GM19328 (cell line): ENCODE measurements around the gene RBMXL3.
"Not testable (repeated sequence)": the region's sequence is repeated elsewhere in the genome, so short reads cannot be mapped to it uniquely, and the experiment has no call there.

ENCODE experiments used
- ATAC-seq: cut with Tn5 transposase; IDR thresholded peaks from one replicate; pipeline ENCODE4 v1.9.1; 2021; ENCODE audit warnings: mild to moderate bottlenecking, moderate library complexity; ENCODE audit not compliant: unreplicated experiment

Gene RBMXL3

GRCh38 chrX:115189110-115189509 lies at the start of gene RBMXL3:
Gene RBMXL3 (plus strand): TSS chrX:115189410. CDS start chrX:115189442, 32 bp downstream.
- ATAC-seq, result no peak

DNA sequence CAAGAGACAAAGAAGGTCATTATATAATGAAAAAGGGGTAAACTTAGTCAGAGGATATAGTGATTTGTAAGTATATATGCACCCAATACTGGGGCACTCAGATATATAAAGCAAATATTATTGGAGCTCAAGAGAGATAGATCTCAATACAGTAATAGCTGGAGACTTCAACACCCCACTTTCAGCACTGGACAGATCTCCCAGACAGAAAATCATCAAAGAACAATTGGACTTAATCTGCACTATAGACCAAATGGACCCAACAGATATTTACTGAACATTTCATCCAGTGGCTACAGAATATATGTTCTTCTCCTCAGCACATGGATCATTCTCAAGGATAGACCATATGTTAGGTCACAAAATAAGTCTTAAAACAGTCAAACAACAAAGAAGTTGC lies 47.2 kb upstream of the RBMXL3 start:
- ATAC-seq, result no peak

DNA sequence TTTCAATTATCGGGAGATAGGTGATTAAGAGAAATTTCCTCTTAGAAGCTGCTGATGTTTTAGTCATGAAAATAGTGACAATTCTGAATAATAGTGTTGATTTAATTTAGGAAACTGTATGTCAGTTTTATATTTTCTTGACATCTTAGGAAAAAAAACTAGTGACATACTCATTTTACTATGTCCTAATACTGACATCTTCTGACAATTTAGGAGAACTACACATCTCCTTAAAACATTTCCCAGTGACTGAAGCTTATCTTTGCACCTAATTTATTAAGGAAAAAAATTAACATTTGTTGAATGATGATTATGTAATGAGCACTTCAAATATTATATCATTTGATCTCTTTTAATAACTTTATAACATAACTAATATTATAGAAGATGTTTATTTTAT lies 42.0 kb upstream of the RBMXL3 start:
- ATAC-seq, result no peak

- no peak for ATAC-seq
These were observed 16.0 kb upstream of the RBMXL3 start for GRCh38 chrX:115173181-115173580.

GRCh38 chrX:115174548-115174947 lies 14.7 kb upstream of the RBMXL3 start:
- ATAC-seq, result no peak

GRCh38 chrX:115177932-115178331 lies 11.3 kb upstream of the RBMXL3 start:
- no peak for ATAC-seq

DNA sequence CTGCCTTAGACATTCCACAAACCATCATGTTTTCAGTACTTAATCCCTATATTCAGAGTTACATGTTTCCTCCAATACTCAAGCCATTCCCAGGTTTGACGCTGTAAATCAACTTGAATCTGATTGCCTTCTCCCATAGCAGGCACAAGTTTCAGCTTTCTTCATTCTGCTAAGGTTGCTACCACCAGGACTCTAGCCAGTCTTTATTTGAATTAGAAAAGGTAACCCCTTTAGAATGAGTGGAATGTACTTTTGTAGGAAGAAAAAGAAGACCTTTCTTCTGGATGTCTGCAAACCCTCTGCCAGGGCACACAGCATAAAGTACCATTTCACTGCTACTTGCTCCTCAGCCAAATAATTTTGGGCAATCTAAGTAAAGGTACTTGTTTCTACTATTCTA lies 10.7 kb upstream of the RBMXL3 start:
- ATAC-seq, result no peak

GRCh38 chrX:115183980-115184379 lies 5.2 kb upstream of the RBMXL3 start:
- no peak for ATAC-seq

GRCh38 chrX:115189646-115190635 lies 731 bp downstream of the RBMXL3 start:
- ATAC-seq, result no peak

DNA sequence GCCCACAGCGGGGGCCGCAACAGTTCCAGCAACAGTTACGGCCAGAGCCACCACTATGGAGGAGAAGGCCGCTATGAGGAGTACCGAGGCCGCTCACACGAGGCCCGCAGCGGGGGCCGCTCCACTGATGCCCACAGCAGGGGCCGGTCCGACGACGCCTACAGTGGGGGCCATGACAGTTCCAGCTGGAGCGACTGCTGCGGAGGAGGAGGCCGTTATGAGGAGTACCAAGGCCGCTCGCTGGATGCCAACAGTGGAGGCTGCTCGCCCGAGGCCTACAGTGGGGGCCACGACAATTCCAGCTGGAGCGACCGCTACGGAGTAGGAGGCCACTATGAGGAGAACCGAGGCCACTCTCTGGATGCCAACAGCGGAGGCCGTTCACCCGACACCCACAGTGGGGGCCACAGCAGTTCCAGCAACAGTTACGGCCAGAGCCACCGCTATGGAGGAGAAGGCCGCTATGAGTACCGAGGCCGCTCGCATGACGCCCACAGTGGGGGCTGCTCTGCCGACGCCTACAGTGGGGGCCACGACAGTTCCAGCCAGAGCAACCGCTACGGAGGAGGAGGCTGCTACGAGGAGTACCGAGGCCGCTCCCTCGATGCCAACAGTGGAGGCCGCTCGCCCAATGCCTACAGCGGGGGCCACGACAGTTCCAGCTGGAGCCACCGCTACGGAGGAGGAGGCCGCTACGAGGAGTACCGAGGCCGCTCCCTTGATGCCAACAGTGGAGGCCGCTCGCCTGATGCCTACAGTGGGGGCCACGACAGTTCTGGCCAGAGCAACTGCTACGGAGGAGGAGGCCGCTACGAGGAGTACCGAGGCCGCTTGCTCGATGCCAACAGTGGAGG lies 1.7 kb downstream of the RBMXL3 start:
- no peak for ATAC-seq

DNA sequence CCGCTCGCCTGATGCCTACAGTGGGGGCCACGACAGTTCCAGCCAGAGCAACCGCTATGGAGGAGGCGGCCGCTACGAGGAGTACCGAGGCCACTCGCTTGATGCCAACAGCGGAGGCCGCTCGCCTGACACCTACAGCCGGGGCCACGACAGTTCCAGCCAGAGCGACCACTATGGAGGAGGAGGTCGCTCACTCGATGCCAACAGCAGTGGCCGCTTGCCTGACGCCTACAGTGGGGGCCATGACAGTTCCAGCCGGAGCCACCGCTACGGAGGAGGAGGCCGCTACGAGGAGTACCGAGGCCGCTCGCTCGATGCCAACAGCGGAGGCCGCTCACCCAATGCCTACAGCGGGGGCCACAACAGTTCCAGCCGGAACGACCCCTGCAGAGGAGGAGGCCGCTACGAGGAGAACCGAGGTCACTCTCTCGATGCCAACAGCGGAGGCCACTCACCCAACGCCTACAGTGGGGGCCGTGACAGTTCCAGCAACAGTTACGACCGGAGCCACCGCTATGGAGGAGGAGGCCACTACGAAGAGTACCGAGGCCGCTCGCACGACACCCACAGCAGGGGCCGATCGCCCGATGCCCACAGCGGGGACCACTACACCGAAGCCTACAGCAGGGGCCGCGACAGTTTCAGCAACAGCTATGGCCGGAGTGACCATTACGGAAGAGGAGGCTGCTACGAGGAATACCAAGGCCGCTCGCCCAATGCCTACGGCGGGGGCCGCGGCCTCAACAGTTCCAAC lies 2.5 kb downstream of the RBMXL3 start:
- ATAC-seq, result no peak

DNA sequence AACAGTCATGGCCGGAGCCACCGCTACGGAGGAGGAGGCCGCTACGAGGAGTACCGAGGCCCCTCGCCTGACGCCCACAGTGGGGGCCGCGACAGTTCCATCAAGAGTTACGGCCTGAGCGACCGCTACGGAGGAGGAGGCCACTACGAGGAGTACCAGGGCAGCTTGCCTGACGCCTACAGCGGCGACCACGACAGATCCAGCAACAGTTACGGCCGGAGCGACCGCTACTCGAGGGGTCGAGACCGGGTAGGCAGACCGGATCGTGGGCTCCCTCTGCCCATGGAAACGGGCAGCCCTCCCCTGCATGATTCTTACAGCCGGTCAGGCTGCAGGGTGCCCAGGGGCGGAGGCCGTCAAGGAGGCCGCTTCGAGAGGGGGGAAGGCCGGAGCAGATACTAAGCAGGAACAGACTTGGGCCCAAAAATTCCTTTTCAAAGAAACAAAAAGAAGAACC lies 3.1 kb downstream of the RBMXL3 start:
- no peak for ATAC-seq

DNA sequence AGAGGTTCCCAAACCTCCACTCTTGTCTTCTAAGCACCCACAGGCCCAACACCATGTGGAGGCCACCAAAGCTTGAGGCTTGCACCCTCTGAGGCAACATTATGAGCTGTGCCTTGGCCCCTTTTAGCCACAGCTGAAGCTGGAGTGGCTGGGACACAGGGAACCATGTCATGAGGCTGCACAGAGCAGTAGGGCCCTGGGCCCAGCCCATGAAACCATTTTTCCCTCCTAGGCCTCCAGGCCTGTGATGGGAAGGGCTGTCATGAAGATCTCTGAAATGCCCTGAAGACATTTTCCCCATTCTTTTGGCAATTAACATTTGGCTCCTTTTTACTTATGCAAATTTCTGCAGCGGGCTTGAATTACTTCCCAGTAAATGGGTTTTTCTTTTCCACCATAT lies 14.8 kb downstream of the RBMXL3 start:
- no peak for ATAC-seq

GRCh38 chrX:115209547-115209946 lies 20.3 kb downstream of the RBMXL3 start:
- ATAC-seq, result not testable (repeated sequence)

DNA sequence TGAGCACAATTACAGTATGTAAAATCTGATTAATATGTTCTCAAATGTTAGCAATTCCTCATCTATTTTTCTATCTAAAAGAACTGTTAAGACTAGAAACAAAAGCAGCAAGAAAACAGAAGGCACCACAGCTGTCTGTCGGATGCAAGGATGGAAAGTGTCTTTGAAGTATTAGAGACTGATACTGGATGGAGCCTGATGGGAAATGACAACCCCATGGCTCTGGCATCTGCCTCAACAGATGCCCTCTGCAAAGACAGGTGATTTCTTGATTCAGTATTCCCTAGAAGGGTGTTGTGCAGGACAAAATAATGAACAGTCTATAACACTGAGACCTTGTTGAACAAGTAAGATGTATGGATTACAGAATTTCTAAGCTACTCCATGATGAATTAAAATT lies 24.9 kb downstream of the RBMXL3 start:
- no peak for ATAC-seq

DNA sequence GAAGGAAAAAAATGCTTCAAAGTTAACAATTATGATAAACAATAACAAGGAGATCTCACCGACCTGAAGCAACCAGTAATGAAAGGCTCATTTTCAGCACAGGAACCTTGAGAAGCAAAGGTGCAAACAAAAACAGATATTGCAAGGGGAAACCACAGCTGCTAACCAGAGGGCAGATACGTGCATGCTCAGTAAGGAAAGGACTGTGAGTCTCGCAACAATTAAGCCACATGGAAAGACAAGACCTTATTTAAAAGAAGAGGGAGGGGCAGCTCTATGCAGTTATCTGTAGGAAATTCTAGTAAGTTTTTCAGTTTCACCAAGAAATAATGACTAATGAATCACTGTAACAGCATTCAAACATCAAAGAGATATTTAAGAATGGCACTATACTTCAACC lies 25.4 kb downstream of the RBMXL3 start:
- ATAC-seq, result no peak

DNA sequence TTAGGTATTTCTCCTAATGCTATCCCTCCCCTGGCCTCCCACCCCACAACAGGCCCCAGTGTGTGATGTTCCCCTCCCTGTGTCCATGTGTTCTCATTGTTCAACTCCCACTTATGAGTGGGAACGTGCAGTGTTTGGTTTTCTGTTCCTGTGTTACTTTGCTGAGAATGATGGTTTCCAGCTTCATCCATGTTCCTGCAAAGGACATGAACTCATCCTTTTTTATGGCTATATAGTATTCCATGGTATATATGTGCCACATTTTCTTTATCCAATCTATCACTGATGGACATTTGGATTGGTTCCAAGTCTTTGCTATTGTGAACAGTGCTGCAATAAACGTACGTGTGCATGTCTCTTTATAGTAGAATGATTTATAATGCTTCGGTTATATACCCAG lies 28.1 kb downstream of the RBMXL3 start:
- not testable (repeated sequence) for ATAC-seq

DNA sequence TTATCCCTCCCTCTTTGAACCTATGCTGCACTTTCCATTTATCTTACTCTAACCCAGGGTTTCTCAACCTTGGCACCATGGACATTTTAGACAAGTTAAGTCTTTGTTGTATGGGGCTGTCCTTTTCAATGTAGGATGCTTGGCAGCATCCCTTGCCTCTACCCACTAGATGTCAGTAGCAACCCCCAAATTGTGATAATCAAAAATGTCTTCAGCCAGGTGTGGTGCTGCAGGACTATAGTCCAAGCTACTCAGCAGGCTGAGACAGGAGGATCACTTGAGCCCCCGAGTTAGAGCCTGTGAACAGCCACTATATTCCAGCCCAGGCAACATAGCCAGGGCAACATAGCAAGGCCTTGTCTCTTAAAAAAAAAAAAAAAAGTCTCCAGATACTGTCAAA lies 37.7 kb downstream of the RBMXL3 start:
- ATAC-seq, result no peak

DNA sequence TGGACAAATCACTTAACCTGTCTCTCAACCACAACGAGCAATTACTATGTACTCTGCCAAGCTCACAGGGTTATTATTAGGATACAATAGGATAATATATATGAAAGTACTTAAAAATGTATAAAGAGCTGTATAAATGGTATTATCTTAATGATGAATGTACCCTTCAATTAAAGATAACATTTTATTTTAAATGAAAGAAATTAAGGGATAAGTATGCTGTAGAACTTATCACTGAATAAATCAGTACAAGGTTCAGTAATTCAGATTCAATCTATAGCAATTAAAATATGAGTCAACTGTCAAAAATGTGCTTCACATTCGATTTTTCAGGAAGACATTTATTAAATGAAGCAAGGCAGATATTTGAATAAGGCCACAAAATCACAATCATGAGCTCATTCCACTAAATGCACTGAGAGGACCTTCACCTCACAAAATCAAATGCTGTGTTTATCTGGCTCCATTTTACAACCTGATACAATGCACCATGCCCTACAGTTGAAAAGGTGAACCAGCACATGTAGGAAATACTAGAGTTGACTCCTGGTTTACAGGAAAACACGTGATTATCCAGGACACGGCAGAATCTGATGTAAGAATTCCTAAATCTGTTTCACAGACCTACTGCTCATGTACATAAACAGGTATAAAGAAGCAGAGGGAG lies 40.3 kb downstream of the RBMXL3 start:
- no peak for ATAC-seq

DNA sequence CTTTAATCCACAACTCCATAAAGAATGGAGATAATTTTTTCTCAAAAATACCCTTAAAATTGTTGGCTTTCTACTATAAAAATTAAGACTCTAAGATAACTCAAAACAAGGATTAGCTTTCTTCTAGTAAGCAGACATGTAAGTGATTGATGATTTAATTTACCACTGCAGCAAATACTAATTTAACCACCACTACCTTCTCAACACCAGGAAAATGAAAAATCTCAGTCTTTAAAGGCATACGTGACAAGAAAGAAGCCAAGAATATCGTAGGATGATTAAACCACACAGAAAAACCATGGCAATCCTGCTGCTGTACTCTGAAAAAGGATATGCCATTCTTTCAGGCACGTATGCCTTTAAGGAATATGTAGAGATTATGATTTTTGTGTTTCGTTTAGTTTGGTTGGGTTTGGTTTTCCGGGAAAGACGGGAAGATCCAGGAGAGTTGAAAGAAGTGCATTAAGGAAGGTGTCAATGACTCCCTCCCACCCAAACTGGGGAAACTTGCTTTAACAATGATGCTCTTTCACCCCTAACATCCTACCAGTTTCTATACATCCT lies 43.8 kb downstream of the RBMXL3 start:
- ATAC-seq, result no peak
